Measurements from ENCODE around the gene UBN1.

The UBN1 gene

DNA sequence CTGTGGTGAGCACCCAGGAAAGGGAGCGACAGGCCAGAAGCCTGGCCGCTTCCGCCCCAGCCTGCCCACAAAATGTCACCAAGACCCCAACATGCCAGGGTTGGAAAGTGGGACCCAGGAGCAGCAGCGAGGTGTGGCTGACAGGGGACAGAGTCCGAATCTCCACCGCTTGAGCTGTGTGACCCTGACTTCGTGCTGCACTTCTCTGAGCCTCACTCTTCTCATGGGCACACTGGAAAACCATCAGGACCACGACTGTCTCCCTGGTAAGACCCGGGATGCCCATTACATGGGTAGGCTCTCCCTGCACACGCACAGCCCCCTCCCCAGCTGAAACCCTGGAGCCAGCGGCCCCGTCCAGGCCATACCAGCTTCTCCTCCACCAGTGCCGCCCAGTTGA is 54.8 kb downstream of the UBN1 start:
- no peak for DNase-seq (ENCODE audit: low read depth in 3 of 3, low spot score in 1 of 3)

DNA sequence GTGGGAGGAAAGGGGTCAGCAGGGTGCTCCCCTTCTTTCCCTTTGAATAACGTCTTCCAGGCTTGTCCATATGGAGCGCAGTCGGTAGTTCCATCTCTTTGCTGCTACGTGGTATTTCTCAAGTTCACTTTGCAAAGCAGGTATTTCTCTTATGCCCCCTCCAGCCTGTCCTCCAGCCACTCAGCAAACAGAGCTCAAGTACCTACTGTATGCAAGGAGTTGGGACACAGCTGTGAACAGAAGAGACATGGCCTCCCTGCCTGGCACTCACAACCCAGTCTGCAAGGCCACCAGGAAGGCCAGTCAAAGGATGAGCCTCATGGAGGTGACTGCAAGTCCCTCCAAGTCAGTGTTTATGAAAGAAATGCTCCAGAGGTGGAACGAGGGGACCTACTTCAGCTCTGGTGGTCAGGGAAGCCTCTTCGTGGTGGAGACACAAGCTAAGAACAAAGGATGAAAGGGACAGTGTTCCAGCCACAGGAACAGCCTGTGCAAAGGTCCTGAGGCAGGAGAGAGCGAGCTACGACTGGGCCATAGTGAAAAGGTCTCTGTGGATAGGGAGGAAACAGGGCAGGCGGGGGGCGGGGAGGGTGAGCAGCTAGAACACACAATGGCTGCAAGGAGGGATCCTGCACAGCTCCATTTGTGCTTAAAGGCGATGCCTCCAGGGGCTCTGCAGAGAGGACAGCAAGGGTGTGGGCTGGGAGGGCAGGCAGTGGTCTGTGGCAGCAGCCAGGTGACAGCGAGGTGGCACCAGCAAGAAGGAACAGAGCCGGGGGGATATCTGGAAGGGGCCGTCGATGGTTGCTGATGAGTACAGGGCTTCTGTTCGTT is 57.0 kb downstream of the UBN1 start:
- no peak for DNase-seq (ENCODE audit: low read depth in 3 of 3, low spot score in 1 of 3)

DNA sequence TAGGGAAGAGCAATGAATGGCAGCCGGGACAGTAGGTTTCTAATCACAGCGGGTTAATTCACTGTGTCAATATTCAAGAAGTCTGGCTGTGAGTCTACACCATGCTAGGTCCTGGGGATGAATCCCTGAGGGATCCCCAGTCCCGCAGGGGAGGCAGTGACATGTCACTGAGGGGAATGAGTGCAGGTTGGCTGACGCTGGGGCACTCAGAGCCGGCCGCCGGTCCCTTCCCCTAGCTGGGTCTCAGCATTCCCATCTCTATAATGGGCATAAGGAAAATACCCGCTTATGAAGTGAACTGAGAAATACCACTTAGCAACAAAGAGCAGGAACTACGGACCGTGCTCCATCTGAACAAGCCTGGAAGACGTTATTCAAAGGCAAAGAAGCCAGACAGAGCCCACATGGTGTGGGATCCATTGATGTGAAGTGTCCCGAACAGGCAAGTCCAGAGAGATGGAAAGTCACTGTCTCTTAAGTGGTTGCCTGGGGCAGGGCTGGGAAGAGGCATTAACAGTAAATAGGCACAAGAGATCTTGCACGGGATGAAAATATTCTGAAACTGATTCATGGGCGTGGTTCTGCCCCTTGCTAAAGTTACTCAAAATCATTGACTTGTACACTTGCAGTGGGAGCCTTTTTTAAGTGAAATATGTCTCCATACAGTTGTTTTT is 57.8 kb downstream of the UBN1 start:
- no peak for DNase-seq (ENCODE audit: low read depth in 3 of 3, low spot score in 1 of 3)

DNA sequence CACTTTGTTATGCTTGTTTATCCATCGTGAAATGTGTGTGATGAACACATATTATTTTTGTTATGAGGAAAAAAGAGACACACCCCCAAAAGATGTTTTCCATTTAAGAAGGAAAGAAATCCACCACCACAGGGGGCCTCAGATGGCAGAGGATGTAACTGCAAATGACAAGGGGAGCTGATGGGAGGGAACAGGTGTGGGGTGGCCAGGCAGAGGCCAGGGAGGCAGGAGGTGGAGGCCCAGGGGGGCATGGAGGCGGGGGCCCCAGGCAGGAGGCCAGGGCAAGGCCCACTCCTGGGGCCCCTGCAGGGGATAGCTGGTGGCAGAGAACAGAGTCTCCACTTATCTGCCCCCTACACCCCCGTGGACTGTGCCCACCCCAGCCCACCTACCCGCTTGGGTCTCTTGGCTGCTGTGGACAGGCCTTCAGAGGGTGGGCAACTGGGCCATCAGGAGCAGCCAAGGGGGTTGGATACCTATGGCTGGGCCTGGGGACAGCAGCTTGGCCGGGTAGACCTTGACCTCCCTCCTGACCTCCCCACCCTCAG is 61.6 kb downstream of the UBN1 start:
- DNase-seq (ENCODE audit: low read depth in 3 of 3, low spot score in 1 of 3): no peak

DNA sequence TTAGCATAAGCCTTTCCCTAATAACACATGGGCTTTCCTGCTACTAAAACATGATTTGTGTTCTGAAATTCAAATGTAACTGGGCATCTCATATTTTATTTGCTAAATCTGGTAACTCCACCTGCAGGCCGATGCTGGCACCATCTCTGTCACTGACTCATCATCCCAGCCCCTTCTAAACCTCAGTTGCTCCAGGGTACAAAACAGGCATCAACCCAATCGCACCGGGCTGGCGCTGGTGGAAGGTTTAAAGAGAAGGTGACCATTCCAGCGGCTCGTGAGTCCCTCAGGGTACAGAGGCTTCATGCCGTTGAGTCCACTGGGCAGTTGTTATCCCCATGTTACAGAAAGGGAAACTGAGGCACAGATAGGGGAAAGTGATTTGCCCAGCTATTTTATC is 62.5 kb downstream of the UBN1 start:
- DNase-seq (ENCODE audit: low read depth in 3 of 3, low spot score in 1 of 3): no peak

DNA sequence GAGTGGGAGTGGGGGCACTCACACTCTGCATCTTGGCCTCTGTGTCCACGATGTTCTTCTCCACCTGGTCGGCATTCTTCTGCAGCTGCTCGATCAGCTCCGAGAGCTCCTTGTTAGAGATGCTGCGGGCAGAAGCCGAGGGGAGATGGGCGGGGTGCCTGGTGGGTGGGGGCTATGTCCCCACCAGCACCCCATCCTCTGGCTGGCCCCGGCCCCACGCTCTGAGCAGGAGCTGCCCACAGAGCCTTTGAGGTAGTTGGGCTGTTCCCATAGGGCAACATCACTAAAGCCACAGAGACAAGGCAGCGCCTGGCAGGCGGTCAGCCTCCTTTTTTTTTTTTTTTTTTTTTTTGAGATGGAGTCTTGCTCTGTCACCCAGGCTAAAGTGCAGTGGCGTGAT is 63.5 kb downstream of the UBN1 start:
- no peak for DNase-seq (ENCODE audit: low read depth in 3 of 3, low spot score in 1 of 3)

DNA sequence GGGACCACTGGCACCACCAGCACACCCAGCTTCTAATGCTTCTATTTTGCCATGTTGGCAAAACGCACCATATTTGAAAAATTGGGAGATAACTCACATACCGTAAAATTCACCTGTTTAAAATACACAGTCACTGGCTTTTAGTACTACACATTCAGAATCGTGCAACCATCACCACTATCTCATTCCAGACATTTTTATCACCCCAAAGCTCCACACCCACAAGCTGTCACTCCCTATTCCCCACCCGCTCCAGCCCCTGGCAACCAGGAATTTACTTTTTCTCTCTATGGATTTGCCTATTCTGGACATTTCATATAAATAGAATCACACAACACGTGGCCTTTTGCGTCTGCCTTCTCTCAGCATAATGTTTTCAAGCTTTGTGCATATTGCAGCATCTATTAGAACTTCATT is 64.7 kb downstream of the UBN1 start:
- DNase-seq (ENCODE audit: low read depth in 3 of 3, low spot score in 1 of 3): no peak

DNA sequence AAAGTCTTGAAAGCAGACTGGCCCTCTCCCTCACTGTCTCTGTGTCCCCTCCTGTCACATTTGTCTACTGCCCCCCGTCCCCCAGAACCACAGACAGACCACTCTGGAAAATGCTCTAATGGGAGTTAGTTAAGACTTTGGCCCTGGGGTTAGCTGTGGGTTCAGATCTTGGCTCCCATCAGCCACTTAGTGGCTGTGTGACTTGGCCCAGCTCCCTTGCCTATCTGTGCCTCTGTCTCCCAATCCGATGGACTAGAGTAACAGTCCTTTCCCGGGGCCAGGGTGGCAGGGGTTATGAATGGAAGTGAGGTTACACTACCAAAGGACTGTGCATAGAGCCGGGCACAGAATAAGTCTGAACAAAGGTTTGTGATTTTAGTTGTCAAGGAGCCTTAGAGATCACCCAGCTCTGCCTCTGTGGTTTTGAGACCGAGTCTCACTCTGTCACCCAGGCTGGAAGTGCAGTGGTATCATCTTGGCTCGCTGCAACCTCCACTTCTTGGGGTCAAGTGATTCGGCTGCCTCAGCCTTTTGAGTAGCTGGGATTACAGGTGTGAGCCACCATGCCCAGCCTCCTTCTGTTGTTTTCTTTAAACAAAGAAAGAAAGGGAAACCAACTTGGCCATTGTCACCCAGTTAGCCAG is 66.0 kb downstream of the UBN1 start:
- DNase-seq (ENCODE audit: low read depth in 3 of 3, low spot score in 1 of 3): no peak

DNA sequence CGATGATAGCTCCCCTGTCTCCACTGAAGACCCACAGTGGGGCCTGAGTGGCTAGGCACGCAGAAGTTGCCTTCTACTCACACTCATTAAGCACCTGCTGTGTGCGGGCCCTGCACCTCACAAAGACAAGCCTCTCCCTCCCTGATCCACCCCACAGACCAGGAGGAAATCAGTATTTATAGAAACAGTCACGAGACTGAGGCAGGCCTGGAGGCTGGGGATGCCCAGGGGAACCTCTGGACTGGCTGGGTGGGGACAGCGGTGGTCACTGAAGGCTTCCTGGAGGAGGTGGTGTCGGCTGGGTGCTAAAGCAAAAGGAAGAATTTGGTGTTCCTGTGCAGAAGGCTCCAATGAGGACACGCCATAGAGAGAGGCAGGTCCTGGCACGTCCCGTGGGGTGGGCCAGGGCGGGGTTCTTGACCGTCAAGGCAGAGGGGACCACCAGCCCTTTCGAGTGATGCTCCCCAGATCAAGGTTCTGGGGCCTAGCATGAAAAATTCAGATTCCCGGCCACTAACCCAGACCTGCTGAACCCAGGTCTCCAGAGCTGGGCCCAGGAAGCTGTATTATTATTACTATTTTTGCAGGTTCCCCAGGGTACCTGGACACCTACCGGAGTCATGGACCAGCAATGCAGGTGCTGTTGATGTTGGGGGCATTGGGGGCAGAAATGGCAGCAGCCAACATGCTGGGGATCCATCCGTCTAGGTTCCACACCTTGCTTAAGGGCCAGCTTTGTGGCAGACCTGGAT is 66.7 kb downstream of the UBN1 start:
- no peak for DNase-seq (ENCODE audit: low read depth in 3 of 3, low spot score in 1 of 3)

DNA sequence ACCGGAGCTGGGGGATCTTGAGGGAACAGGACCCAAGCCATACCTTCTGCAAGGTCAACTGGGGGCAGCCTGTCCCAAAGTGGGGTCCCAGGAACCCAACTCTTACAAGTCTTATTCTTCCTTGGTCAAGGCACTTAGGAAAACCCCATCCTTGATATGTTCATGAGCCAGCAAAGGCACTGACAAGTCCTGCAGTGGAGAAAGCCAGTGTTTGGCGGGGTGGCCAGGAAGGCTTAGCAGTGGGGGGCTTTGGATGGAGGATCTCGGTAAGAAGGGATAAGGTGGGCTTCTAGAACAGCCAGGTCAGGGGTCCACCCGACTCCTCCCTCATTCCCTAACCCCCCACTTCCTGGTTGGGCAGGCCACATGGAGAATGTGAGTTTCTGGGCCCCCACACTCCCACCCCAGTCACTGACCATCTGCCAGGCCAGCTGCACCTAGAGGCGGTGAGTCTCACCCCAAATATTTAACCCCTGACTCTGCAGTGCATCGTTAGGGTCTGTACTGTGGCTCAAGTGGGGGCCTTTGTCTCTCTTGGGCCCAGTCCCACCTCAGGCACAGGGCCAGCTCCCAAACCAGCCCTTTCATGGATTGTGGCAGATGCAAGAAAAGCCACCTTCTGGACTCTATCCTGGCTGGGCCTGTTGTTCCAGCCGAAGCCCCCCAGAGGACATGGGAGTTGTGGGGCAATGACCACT is 67.4 kb downstream of the UBN1 start:
- DNase-seq (ENCODE audit: low read depth in 3 of 3, low spot score in 1 of 3): no peak

DNA sequence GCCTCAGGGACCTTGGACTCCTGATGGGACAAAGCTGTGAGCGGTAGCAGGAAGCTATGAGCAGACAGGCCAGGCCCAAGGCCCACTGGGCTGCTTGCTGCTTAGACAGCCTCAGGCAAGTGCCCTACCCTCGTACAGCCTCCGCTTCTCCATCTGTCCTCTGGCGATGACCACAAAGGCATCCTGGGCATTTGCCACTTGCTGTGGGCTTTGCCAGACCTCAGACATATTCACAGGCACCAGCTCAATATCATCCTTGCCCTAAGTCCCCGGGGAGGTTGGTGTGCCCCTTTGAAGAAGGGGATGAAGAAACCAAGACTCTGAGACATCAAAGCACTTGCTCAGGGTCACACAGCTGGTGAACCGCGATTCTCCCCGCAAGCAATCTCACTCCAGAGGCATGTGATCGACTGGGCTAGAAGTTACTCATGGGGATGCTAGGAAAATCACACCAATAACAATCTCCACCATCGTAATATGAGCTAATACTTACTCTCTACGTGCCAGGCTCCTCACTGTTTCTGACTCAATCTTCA is 68.0 kb downstream of the UBN1 start:
- DNase-seq (ENCODE audit: low read depth in 3 of 3, low spot score in 1 of 3): no peak

DNA sequence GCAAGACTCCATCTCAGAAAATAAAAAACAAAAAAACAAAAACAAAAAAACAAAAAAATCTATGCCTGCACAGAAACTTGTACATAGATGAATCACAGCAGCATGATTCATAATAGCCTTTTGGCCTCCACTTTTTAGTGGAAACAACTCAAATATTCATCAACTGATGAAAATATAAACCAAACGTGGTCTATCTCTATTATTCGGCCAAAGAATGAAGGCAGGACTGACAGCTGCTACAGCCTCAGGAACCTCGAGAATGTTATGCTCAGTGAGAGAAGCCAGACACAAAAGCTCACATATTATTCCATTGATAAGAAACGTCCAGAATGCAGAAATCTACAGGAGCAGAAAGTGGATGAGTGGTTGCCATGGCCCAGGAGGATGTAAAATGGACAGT is 69.8 kb downstream of the UBN1 start:
- DNase-seq (ENCODE audit: low read depth in 3 of 3, low spot score in 1 of 3): no peak

DNA sequence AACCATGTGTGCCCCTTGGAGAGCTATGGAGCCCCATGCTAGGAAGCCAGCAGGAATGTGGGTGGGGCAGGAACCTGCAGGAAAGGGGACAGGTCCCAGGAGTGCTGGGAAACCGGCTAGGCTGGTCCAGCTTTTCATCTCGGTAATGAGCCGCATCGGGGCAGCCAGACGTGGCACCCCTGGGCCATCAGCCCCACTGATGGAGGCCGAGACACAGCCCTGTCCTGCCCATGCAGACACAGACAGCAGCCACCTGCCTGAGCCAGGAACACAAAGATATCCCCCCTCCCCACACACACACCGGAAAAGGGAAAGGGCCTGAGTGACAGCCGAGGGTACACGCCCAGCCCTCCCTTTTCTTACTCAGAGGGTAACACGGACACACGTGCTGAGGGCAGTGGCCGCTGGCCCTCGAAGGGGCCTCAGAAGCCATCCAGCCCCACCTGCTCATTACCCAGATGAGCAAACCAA is 71.5 kb downstream of the UBN1 start:
- DNase-seq (ENCODE audit: low read depth in 3 of 3, low spot score in 1 of 3): no peak

DNA sequence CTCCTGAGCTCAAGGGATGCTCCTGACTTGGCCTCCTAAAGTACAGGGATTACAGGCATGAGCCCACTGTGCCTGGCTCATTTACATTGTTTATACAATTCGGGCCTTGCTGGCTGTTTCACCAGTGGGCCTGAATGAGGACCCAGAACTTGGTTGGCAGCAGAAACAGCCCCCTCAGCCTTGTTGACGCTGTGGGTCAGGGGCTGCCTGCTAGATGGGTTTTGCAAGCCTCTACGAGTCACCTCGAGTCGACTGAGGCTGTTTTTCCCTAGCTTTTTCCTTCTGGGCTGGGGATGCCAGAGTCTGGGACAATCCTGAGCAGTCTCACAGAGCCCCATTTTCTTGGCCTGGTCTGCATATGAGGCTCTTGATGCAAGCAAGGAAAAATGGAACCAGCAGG is 73.5 kb downstream of the UBN1 start:
- no peak for DNase-seq (ENCODE audit: low read depth in 3 of 3, low spot score in 1 of 3)

DNA sequence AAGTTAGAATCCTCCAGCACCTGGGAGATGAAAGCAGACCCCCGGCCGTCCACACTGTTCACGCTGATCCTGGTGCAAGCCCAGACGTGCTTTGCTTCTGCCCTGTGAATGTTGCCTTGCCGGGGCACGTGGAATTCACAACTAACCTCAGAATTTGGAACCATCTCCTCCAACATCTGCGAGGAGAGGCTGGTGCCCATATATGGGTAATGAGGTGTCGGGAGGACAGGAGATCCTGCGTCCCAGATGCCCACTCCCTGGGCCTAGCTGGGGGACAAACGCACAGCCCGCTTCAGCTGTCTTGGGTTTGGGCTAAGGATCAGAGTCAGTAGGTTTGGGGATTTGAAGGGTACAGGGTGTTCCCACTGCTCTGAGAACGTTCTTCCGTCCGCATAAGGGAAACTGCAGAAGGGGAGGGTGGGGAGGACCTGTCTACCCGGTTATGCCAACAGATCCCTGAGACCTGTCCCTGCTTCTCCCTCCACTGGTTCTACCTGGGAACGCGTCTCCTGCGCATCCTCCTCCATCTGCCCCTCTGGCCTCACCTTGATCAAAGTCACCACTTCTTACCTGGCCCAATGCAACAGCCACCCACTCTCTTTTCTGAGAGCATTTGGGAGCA is 75.6 kb downstream of the UBN1 start:
- DNase-seq (ENCODE audit: low read depth in 3 of 3, low spot score in 1 of 3): no peak

DNA sequence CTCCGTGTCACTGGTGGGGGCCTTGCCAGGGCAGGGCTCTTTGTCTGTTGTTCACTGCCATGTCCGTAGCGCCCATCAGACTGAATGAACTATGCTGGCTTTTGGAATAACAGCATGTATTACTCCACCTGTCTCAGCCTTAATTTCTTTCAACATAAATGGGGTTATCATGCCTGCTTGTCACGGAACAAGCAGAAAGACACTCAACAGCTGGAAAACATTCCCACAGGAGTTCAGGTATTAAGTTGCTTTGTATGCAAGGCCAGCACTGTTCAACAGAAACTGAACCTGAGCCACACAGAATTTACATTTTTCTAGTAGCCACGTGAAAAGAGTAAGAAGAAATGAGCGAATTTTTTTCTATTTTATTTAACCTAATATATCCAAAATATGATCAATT is 76.6 kb downstream of the UBN1 start:
- DNase-seq (ENCODE audit: low read depth in 3 of 3, low spot score in 1 of 3): no peak

DNA sequence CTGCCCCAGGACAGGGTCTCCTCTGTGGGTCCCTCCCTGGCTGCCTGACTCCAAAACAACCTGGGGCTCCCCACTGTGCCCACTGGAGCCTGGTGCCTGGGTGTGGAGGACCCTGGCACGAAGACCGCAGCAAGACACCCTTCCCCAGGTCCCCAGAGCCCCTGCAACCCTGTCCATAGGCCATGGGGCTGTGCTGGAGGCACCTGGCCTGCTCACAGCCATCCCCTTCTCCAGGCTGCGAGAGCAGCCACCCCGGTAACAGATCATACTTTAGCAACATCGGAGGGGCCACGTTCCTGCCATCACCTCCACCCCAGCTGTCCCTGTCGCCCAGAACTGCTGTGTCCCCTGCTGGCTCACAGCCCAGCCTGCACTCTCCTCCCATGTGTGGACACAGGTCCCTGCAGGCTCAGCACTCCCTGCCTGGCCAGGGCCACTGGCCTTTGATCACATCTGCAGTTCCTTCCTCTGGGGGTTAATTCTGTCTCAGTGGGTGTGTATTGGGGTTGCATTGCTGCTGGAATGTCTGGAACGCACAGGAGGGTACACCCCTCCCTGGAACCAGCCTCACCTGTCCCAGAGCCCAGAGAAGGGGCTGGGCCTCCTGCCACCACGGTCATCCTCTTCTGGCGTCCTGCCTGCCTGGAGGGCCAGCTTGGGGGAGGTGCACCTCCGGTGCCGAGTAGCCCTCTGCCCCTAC is 77.5 kb downstream of the UBN1 start:
- DNase-seq (ENCODE audit: low read depth in 3 of 3, low spot score in 1 of 3): no peak

DNA sequence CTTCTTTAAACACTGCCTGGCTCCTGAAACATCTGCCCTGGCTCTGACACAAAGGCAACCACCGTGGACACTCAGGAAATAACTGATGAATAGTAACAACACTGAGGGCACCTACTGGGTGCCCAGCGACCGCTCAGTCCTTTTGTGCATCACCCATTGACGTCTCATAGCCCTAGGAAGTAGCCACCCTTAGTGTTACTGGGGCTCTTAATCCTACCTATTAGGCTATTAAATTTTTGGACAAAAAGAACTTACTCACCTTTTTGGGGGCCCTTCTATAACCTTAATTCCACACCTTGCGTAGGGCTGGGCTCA is 78.0 kb downstream of the UBN1 start:
- no peak for DNase-seq (ENCODE audit: low read depth in 3 of 3, low spot score in 1 of 3)

DNA sequence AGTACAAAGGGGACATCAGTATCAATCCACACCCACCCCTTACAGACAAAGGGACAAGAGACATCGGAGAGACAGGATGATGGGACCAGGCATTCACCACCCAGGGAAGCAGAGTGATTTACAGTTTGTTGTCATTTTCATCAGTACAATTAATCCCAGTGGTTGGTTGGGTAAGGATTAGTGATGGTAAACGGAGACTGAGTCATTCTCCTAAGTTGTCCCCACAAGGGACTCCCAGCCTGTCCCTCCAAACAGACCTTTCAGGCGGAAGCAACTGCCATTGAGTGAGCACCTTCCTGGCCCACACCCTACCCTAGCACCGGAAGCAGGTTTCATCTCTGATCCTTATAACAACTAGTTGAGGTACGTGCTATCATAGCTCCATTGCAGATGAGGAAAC is 78.5 kb downstream of the UBN1 start:
- DNase-seq (ENCODE audit: low read depth in 3 of 3, low spot score in 1 of 3): no peak
